RPMI8226 (cell line): ENCODE measurements around the gene TMED3.
A peak's percentile ranks its signal among the peaks of the same experiment; 100 is the strongest.

Experiments
- DNase-seq: peaks from one replicate; pipeline ENCODE4 v3.0.0-alpha.2; 2015

Gene TMED3

DNA sequence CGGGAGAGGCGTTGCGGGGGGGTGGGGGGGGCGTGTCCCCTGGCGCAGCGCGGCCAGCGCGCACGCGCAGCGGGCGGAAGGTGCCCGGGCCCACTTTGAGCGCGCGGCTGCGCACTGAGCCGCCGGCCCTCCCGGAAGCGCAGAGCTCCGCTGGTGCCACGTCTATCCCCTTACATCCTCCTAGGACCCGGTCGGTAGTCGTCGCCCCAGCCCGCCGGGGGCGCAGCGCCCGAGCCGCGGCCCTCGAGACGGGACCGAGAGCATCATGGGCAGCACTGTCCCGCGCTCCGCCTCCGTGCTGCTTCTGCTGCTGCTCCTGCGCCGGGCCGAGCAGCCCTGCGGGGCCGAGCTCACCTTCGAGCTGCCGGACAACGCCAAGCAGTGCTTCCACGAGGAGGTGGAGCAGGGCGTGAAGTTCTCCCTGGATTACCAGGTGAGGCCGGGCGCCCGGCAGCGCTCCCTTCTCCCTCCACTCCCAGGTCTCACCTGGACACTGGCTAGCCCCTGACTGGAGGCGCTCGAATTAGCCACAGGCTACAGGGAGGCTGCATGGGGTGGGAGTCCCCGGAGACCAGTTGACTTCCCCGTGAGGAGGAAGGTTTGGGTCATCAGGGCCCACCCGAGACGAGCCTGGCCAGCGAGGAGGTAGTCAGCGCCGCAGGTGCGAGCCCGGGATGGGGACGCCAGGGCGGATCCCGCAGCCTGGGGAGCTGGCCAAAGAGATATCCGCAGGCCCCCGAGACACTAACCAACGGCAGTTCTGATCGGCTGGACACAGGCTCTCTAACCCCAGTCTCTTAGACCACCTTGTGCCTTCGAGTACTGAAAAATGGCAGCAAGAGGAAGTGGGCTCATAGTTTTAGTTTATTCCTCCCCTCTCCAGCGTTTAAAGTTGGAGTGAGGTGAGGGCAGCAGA, at the start of gene TMED3:
Gene TMED3 (plus strand): TSS at position 128 of the 916 bp plus-strand sequence. CDS start 138 bp downstream, at position 266.
- DNase-seq, result peak; percentile 93

DNA sequence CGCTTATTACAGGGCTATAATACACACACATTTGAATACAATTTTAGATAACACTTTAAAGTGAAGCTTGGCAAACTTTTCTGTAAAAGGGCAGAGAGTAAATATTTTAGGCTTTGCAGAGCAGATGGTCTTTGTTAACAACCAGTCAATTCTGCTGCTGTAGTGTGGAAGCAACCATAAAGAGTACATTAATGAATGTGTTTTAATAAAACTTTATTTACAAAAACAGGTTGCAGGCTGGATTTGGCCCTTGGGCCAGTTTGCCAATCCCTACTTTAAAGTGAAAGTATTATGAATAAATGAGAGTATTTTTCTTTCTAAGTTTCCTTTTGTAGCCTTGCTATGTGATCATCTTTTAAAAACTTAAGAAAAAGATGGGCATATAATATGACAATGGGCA, 49.1 kb upstream of the TMED3 start:
- no peak for DNase-seq

DNA sequence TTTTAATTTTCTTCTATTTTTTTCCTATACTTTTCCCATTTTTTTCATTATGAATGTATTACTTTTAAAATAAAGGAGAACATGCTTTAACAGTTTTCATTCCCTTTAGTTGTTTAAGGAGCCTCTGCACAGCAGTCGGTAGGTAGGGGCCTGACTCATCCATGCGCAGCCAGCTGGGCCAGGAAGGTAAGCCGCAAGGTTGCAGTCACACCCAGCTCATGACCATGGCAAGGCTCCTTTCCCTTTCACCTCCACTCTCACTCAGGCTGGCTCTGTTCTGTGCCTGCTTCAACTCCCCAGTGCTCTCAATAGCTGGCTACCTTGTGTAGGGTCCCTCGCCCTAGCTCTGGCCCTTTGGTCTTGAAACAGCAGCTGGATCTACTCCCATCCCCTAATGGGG, 45.7 kb upstream of the TMED3 start:
- no peak for DNase-seq

DNA sequence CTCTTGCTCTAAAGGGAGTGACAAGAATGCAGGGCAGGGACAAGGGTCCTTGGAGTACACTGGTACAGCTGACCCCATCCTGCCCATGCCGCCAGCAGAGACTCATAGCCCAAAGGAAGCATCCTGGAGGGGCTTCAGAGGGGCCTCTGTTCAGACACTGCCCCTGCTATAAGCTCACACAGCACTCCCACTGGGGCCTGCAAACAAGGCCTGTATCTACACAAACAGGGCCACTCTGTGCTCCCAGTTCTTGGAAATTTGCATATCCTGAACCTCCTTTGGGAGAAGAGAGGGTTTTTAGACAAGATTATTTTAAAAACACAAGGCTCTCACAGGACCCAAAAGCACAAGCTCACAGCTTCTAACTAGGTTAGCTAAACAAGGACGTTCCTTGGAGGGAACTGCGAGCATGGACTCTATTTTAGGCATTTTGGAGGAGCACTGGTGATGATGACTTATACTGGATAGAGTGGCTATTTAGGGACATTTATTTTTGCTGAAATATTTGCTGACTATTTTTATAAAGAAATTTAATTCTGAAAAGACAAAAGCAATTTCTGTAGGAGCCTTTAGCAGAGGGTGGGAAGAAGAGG, 44.8 kb upstream of the TMED3 start:
- DNase-seq, result no peak

DNA sequence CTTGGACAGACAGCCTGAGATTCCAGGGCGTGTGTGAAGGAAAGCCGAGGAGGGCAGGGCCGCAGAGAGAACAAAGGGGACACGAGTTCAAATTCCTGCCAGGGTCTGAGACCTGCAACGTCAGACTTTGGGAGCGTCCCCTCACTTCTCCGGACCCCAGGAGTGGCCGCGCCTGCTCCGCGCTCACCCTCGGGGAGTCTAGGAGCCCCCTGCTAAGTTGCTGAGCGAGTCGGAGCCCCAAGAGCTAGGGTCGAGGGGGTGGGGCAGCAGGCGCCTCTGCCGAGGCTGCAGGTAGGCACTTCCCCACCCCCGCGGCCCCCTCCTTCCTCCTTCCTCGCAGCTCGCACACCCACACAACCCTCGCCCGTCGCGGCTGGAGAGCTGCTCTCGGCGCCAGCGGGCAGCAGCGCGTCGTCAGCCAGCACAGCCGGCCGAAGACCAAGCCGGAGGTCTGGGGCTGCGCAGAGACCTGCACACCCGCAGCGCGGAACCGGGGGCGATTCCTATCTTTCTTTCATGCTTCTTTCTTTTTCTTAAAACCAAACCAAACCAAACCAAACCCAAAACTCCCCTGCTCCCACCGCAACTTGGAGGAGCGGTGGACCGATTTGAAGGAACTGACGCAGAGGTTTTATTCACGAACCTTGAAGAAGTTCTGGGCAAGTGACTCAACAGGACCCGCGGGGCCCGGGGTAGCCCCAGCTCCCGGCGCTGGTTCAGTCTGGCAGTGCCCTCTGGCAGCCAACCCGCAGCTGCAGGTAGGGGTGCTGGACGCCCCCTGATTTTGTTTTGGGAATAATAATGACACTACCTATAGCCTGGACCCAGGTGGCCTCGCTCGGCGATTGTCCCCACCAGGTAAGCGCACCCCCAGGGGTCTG, 28.3 kb upstream of the TMED3 start, which contains the start of gene ANKRD34C:
Gene ANKRD34C (plus strand): TSS at position 352 of the 881 bp plus-strand sequence. CDS start 10,563 bp downstream, outside the sequence.
- DNase-seq, result no peak

DNA sequence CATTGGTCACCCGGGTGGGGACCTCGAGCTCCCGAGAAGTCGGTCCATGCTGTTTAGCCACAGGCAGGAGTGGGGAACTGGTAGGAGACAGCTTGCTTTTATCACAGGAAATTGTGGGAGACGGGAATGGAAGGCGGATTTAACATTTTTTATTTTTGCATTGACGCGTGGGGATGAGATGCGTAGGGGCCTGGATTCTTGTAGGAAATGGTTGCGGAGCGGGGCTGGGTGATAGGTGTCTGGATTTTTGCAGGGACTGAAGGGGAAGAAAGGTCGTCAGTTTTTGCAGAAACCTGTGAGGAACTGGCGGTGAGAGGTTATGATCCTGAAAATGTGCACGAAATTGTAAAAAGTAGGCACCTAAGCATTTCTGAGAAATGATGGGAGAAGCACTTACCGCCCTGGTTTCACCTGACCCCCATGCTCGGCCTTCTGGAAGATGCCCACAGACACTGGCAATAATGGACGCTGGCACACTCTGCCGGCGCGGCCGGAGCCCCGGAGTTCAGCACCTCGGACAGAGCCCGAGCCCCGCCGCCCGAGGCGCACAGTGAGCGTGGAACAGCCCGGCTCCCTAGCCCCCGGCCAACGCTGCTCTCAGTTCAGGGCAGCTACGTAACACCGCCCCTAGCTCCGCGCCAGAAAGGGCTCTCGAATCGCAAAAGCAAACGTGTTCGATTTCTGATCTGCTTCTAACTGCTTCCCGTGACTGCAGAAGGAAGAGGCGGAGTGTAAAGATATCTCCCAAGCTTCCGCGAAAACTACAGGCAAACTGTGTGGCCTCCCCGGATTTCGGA, 27.5 kb upstream of the TMED3 start:
- DNase-seq, result peak; percentile 50

DNA sequence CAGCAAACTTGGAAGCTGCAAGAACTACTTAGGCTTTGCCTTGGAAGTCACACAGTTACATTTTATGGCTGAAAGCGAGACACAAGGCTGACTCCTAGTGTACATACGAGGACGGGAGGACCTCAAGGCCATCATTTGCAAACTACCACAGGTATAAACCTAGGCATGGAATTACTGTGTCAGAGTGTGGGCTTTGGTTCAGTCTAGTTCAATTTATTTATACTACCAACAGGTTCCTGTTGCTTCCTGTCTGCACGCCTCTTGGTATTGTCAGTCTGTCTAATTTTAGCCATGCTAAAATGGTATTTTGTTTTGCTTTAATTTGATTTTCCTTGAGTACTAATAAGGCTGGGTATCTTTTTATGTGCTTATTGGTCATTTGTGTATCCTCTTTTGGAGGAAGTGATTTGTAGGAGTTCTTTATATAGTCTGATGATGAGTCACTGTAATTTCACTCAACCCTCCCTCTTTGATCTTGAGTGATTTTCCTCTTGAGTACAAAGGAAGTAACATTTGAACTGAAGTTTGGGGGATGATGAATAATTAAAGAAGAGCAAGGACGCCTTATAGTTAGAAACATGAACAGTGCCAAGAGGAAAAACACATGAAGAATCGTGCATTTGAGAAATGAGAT, 20.2 kb upstream of the TMED3 start:
- no peak for DNase-seq

DNA sequence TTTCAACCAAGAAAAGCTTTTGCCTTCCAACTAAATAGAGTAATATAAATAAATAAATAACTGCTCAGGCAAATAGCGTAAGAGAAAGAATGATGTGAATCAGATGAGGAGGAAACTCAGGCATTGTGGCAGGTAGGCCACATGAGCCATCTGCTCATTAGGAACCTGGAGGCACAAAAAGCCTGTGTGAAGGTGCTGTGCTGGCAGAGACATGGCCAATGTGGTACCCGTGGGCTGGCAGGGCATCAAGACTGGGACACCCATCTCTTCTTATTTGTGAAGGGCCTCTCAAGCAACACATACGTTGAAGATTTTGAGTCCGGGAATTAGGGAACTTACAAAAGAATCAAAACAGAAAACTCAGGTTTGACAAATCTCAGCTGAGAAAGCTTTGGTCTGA, 18.9 kb upstream of the TMED3 start:
- DNase-seq, result no peak

DNA sequence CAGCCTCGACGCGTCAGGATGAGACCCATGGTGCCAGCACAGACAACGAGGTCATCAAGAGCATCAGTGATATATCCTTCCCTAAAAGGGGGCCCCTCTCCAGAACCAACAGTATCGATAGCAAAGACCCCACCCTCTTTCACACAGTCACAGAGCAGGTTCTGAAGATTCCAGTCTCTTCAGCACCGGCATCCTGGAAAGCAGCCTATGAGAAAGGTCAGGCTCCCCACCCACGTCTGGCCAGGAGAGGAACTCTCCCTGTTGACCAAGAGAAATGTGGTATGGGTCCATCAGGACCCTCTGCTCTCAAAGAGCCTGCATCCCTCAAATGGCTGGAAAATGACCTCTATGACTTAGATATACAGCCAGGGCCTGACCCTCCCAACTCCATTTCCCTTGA, 16.8 kb upstream of the TMED3 start:
- DNase-seq, result no peak

DNA sequence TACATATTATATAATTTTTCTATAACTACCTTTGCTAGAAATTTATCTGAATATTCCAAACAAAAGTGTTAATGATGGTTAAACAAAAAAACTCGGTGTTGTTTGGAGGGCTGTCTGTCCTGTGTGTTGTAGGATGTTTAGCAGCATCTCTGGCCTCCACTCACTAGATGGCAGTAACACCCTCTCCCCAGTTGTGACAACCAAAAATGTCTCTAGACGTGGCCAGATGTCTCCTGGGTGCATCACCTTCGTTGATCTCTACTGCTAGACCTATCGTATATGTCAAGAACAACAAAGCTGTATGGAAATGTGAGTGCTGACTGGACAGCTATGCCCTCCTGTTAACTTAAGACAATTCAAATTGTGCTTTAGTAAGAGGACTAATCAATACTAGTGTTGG, 14.3 kb upstream of the TMED3 start:
- DNase-seq, result no peak

DNA sequence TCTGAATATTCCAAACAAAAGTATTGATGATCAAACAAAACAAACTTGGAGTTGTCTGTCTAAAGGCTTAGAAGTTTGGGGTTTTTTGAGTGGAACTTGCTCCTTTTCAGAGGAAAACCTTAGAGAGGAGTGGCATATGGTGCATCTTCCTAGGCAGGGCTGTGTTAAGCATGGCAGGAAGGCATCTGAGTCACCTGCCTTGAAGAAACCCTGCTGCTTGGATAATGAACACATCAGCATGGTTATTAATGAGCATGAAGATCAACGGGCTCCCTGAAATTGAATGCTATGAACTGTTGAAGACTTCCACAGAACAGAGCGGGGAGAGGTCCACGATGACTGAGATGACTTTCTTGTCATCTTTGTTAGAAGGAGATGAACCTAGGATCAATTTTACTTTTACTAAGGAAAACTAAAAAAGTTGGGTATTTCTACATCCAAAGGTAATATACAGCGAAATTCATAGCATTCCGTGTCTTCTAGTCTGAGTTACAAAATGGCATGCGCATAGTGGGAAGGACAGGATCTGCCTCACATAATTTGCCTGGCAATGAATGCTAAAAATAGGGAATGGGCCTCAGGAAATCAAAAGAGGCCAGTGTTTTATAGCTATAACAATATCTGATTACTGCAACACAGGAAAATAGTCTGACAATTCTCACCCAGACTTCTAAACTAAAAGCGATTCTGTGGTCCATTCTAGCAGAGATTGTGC, 11.6 kb upstream of the TMED3 start:
- DNase-seq, result no peak

DNA sequence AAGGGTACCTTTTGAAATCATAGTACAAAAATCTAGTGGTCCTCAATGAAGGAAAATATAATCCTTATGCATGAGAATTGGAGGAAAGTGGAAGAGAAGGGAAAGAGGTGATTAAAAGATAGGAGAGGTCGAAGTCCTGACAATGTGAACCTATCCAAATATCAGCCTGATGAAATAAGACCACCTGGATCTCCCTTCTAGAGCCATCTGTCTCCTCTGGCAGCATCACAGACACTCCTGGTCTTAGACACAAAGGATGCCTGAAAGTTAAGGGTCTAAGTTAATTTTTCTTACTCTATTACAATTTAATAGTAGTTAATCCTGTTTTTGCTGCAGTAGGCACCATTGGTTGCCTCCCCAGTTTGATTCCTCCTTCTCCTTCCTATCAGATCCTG, 11.1 kb upstream of the TMED3 start:
- DNase-seq, result no peak

DNA sequence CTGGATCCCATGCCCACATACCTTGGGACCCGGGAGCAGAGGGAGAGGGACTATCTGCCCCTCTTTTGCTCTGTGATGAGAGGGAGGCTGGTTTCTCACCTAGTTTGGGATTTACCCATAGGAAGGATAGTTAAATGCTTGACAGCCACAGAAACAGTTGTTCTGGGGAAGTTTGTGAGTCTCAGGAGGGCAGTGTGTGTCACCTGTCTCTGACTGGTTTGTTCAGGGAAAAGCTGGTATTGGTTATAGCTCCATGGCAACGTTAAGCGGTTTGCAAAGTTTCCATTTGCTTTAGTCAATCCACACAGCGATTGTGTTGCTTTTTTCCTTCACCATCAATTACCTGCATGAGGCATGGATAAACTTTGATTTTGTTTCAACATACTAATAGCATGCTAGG, 3.7 kb upstream of the TMED3 start:
- DNase-seq, result no peak

DNA sequence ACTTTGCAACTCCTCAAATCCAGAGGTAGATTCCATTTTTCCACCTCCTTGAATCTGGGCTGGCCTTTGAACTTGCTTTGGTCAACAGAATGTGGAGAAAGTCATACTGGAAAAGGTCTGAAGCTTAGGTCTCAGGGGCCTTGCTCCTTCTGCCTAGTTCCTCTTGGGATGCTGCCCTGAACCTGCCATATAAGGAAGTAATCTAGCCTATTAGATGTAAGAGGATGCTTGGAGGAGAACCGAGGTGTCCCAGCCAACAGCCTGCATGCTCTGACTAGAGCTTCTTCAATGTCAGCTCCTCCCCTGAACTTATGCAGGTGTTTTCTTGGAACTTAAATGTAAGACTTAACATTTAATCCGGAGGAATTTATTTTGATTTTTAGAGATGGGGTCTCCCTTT, 2.0 kb upstream of the TMED3 start:
- DNase-seq, result no peak

DNA sequence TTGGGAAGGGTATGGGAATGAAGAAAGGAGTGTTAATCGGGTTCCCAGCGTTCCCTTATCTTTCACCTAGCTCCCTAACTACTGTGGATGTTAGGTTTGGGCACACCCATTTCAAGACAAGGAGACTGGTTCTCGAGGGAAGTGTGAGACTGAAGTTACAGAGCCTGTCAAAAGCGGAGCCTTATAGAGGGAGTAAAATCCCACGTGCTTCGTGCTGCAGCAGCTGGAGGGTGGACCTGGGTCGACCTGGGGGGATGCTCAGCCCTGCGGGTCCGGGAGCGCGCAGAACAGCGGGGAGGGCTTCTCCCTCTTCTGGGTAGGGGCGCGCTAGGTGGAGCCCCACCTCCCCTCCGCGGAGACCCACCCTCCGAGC, 314 bp upstream of the TMED3 start:
- no peak for DNase-seq

DNA sequence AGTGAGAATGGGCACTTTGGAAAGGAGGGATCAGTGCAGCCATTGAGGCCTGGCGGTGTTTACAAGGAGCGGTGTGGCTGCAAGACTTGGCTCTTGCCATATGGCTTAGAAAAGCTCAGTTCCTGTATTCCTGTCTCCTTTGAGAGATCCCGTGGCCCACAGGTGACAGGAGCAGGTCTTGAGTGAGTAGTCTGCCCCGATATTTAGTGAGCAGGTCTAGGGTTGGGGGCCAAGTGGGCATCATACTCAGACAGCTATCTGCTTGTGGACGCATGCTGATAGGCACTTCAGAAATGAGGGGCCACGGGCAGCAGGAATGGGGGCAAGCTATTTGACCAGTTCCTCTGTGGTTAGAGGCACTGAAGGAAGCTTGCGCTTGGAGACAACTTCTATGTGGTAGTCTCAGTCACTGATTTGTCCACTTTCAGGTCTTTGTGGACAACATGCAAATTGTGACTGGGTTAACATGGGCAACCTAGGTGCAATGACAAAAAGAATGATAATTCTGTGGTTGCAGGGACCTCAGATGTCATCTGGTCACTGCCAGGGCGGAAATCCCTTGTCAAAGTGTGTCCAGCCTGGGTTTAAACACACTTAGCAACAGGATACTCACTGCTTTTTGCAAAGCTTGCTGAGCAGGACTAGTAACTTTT, 1.1 kb downstream of the TMED3 start:
- peak; percentile 32 for DNase-seq

DNA sequence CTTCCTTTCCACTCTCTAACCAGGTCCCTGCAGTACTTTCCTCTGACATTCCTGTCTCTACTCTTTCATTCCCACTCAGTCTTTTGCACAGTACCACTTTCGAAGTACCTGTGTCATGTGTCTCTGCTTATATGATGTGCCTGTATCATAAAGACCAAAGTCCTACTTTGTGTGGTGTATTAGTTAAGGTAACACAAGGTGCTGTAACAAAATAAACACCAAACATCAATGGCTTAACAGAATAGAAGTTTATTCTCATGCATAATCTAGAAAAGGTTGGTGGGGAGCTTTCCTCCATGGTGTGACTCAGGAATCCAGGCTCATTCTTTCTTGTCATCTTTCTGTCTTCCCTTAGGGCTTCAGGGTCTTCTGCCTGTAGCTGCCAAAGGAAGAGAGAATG, 3.3 kb downstream of the TMED3 start:
- DNase-seq, result no peak

DNA sequence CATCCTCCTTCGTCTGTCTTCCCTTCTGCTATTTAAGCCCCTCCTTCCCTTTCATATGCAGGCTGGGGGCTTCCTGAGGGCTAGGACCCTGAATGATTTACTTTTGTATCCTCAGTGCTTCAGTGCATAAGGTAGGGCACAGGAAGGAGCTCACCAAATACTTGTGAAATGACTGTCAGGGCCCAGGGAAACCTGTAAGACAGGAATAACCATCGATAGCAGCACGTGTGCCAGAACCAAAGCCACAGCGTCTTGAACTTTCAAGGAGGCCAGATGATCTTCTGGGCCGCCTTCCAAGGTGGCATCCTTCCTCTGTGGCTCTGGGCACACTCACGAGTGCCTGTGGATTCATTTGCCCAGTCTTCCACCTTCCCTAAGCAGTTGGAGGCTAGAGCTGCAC, 3.9 kb downstream of the TMED3 start:
- no peak for DNase-seq

DNA sequence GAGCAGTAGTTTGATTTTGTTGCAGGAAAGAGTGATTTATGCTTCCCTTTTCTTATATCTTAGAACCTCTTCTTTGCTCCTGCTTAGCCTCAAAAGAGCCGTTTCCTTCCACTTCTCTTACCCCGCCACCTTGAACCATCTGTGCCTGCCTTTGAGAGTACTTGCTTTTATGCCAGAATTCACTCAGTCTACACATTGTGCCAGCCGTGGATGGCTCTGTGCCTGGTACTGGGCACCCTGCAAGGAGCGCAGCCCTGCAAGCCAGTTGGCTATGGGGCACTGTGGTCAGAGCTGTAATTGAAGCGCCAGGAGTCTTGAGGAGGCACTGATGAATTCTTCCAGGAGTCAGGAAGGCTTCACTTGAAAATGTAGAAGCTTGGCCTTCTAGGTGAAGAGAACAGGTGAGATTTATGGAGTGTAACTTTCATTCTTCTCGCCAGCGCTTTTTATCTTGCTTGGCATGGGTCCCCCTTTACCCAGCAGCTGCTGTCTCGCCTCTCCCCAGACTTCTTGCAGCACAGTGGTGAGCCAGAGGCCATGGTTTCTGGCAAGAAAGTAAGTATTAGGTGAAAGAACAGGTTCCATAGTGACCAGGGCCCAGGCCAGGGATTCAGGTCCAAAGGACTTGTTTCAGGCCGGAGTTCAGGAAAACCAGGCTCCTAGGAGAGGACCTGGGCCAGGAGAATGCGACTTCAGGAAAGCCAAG, 4.9 kb downstream of the TMED3 start:
- DNase-seq, result no peak

DNA sequence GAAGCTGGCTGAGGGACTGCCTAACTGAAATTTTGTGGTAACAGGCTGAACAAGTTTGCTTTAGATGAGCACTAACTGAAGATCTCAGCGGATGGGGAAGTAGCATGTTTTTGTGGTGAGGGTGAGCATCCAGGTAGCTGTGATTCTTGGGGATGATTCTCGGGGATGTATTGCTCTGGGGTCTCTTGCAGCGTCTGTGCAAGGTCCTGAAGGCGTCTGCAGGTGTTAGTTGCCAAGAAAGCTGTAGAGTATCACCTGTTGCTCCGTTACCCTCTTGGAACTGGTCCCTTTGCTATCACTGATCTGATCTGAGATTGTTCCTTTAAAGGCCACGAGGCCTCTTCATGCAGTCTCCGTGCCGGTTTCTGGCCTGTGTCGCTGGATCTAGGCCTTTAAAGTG, 6.0 kb downstream of the TMED3 start:
- DNase-seq, result no peak
